GM12878 (cell line): ENCODE data around the gene SMIM44. TPM values are rescaled to one million over a fixed set of nuclear protein-coding genes. Genes with fewer than 3 reads are reported as not detected.

ENCODE experiments used
- ATAC-seq: fragments of 200-7000 bp; cut with Tn5 transposase; 3 replicates; pipeline ENCODE4 v1.9.1; 2020; ENCODE audit warnings: mild to moderate bottlenecking, moderate library complexity
- BruUV-seq: library from RNA; stranded (reverse); fragments of 400-500 nt; replicated peaks from 2 replicates; lab custom pipeline; 2021; lab: Mats Ljungman, UMichigan
- CTCF ChIA-PET: fragments of 300-600 bp; sonication (Branson Sonifier 250); formaldehyde crosslinking; extraction: SDS; loops from one replicate; lab custom pipeline; 2021; ENCODE audit warnings: inconsistent platforms; lab: Yijun Ruan, JAX
- POLR2A ChIA-PET: fragments of 350-600 bp; formaldehyde crosslinking; extraction: SDS; loops from one replicate; lab custom pipeline; 2021; ENCODE audit warnings: inconsistent platforms; lab: Charles Lee
- RAD21 ChIA-PET: fragments of 300-600 bp; sonication (Branson Sonifier 250); formaldehyde crosslinking; loops from one replicate; lab custom pipeline; 2023; ENCODE audit warnings: antibody characterized with exemption; ENCODE audit not compliant: unreplicated experiment; lab: Charles Lee
- SMC1A ChIA-PET: fragments of 300-600 bp; sonication (Branson Sonifier 250); formaldehyde crosslinking; loops from one replicate; lab custom pipeline; 2023; ENCODE audit not compliant: unreplicated experiment, uncharacterized antibody; lab: Charles Lee
- DNase-seq: peaks from one replicate; pipeline ENCODE4 v3.0.0-alpha.2; 2011; ENCODE audit warnings: low read depth, low spot score
- FAIRE-seq: peaks from 3 replicates; lab custom pipeline; 2011; peaks lifted over from hg19 to GRCh38; lab: Jason Lieb, UNC
- H2AFZ ChIP-seq: 2 replicates; pipeline ENCODE4 v1.6.0; 2011; ENCODE audit warnings: low read depth, low read length, control low read depth; ENCODE audit not compliant: control insufficient read depth
- H3K27ac ChIP-seq: 2 replicates; pipeline ENCODE4 v1.5.1; 2011; ENCODE audit warnings: control low read depth; ENCODE audit not compliant: control insufficient read depth, insufficient read depth
- H3K27me3 ChIP-seq, 2 experiments: replicated peaks in 1 of 2; 2 replicates each; pipeline versions ENCODE4 v1.6.0 to v1.6.1; 2011; ENCODE audit warnings: low read length in 1 of 2; ENCODE audit not compliant: control insufficient read depth in 2 of 2, insufficient read depth in 2 of 2
- H3K36me3 ChIP-seq, 2 experiments: 2 replicates each; pipeline ENCODE4 v1.5.1; 2011; ENCODE audit warnings: low read length in 1 of 2; ENCODE audit not compliant: control insufficient read depth in 2 of 2, insufficient read depth in 2 of 2
- H3K4me1 ChIP-seq: 2 replicates; pipeline ENCODE4 v1.6.1; 2011; ENCODE audit warnings: mild to moderate bottlenecking, low read length, moderate library complexity, mixed read lengths; ENCODE audit not compliant: control insufficient read depth, insufficient read depth
- H3K4me2 ChIP-seq: 2 replicates; pipeline ENCODE4 v1.6.0; 2011; ENCODE audit warnings: control low read depth; ENCODE audit not compliant: control insufficient read depth, insufficient read depth
- H3K4me3 ChIP-seq: fragments of 200-600 bp; sonication (generic); 2 replicates; pipeline ENCODE4 v1.5.1; 2016
- H3K79me2 ChIP-seq: 2 replicates; pipeline ENCODE4 v1.6.0; 2011; ENCODE audit warnings: low read length; ENCODE audit not compliant: control insufficient read depth, insufficient read depth
- H3K9ac ChIP-seq: 2 replicates; pipeline ENCODE4 v1.8.0; 2011; ENCODE audit warnings: low read length, control low read depth, mixed read lengths; ENCODE audit not compliant: control insufficient read depth, insufficient read depth
- H3K9me3 ChIP-seq: replicated peaks from 3 replicates; pipeline ENCODE4 v1.5.1; 2011; ENCODE audit warnings: mild to moderate bottlenecking, low read length; ENCODE audit not compliant: control insufficient read depth, insufficient read depth
- H4K20me1 ChIP-seq: 2 replicates; pipeline ENCODE4 v1.6.0; 2011; ENCODE audit not compliant: control insufficient read depth, insufficient read depth
- BCL3 ChIP-seq: IDR thresholded peaks from 2 replicates; pipeline ENCODE4 v1.6.1; 2011; ENCODE audit warnings: borderline replicate concordance, low read depth, mild to moderate bottlenecking, moderate library complexity, low read length; ENCODE audit not compliant: insufficient read depth, poor library complexity, severe bottlenecking
- EED ChIP-seq: sonication (generic); IDR thresholded peaks from 2 replicates; pipeline ENCODE4 v1.6.1; 2016; ENCODE audit warnings: antibody characterized with exemption, low read depth
- EZH2 ChIP-seq: IDR thresholded peaks from 2 replicates; pipeline ENCODE4 v1.6.1; 2012; ENCODE audit warnings: low read depth, mild to moderate bottlenecking, control low read depth, inconsistent platforms, low read length, borderline replicate concordance; ENCODE audit not compliant: control insufficient read depth
- IRF4 ChIP-seq: IDR thresholded peaks from 2 replicates; pipeline ENCODE4 v1.6.1; 2011; ENCODE audit warnings: low read depth, low read length
- JUNB ChIP-seq: IDR thresholded peaks from 2 replicates; pipeline ENCODE4 v1.6.1; 2016; ENCODE audit warnings: antibody characterized with exemption, mild to moderate bottlenecking
- JUND ChIP-seq: IDR thresholded peaks from 2 replicates; pipeline ENCODE4 v1.6.1; 2012; ENCODE audit warnings: low read depth, mild to moderate bottlenecking, low read length, improper control_type of control experiment, moderate library complexity
- NFYA ChIP-seq: IDR thresholded peaks from 2 replicates; pipeline ENCODE4 v1.6.1; 2011; ENCODE audit warnings: low read depth, mild to moderate bottlenecking, low read length, improper control_type of control experiment, borderline replicate concordance
- POLR2A ChIP-seq: IDR thresholded peaks from 2 replicates; pipeline ENCODE4 v1.6.1; 2011; ENCODE audit warnings: low read depth, mild to moderate bottlenecking, low read length
- POLR2AphosphoS2 ChIP-seq: IDR thresholded peaks from 2 replicates; pipeline ENCODE4 v1.6.1; 2011; ENCODE audit warnings: low read depth, mild to moderate bottlenecking, low read length, improper control_type of control experiment, moderate library complexity
- ZNF24 ChIP-seq: fragments of 450-650 bp; IDR thresholded peaks from 2 replicates; pipeline ENCODE4 v1.6.1; 2017; ENCODE audit warnings: antibody characterized with exemption, mild to moderate bottlenecking
- WGBS: methylation state at CpG from one replicate; pipeline ENCODE4 v1.1.6; 2016; ENCODE audit warnings: low lambda C conversion rate; ENCODE audit not compliant: insufficient replicate concordance, insufficient coverage; ENCODE audit errors: missing lambda C conversion rate; 5-methylcytosine and 5-hydroxymethylcytosine counted together
- in situ Hi-C: fragments of 300-500 bp; cut with MboI; formaldehyde crosslinking; loops from 9 replicates; pipeline ENCODE4 v1.14.3; 2018; ENCODE audit warnings: mixed read lengths
- intact Hi-C: fragments of 100-400 bp; cut with micrococcal nuclease; formaldehyde crosslinking; loops from one replicate; pipeline ENCODE4 v1.14.2; 2022; ENCODE audit not compliant: unreplicated experiment
- polyA plus RNA-seq, 11 experiments: library from polyadenylated mRNA; depleted of rRNA in 4 of 11; unstranded in 6 of 11; stranded (reverse) in 5 of 11; fragments of >200 nt; fragmentation: Nextera tagmentation in 4 of 11; fragmentation: Illumina TruSeq in 1 of 11; extraction: Ambion mirVana in 4 of 11; extraction: Trizol in 1 of 11; gene quantifications; 1 replicate in 1 of 11; 2 replicates in 10 of 11; pipeline versions ENCODE4 v1.2.1 to v1.2.3, GENCODE V29; 2011 to 2016; ENCODE audit warnings: inconsistent platforms in 2 of 11, missing spikeins in 2 of 11, low read depth in 1 of 11
- total RNA-seq, 4 experiments: library from RNA; depleted of rRNA in 3 of 4; stranded (reverse); fragments of >200 nt in 3 of 4; fragmentation: Illumina TruSeq in 1 of 4; extraction: Trizol in 1 of 4; gene quantifications; 2 replicates each; pipeline versions ENCODE4 v1.2.1 to v1.2.3, GENCODE V29; 2013 to 2021

SMIM44 gene
- total and polyA plus RNA-seq, 10 of the 15 experiments (the other 5 are each of a cell fraction or from before 2014, with no cell fraction given): not detected

GRCh38 chr19:3533033-3533432 lies 49.8 kb upstream of the SMIM44 start:
- H3K36me3 ChIP-seq: peaks cover 9 to 29% of the 10 kb centered on the region in 2 experiments

DNA sequence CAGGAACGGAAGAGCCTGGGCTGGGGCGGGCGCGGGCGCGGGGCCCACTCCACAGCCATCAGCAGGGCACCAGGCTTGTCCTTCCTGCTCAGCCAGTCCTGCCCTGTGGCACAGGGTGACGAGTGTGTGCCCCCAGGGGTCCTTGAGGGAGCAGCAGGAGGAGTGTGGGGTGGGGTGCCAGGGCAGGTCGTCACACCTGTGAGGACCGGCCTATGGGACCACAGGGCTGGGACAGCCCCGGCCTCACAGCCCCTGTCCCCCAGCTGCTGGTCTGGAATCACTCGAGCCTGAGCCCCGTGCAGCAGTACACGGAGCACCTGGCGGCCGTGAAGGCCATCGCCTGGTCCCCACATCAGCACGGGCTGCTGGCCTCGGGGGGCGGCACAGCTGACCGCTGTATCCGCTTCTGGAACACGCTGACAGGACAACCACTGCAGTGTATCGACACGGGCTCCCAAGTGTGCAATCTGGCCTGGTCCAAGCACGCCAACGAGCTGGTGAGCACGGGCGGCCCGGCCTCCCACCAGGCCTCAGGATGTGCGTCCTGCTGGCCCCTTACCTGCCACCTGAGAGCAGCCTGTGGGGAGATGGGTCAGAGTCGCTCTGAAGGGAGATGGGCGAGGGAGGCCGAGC lies 49.0 kb upstream of the SMIM44 start:
- RAD21 ChIA-PET: no interaction called here
- SMC1A ChIA-PET: no interaction called here
- in situ Hi-C loops: no loop called here
- CTCF ChIA-PET: no interaction called here
- WGBS: 97% methylated on average over 33 of the region's 33 CpGs
- intact Hi-C loops: no loop called here
- H3K4me2 ChIP-seq: no peak overlapping the region
- no peaks in the 10 kb centered on the region for H4K20me1 ChIP-seq
- DNase-seq (no peak), ATAC-seq (no peak)
- no TSS peak for BruUV-seq
- H3K79me2 ChIP-seq: no peaks in the 10 kb centered on the region
- H3K4me1 ChIP-seq: no peaks in the 10 kb centered on the region
- H3K9ac ChIP-seq: no peak overlapping the region
- H3K27ac ChIP-seq: no peak overlapping the region
- H2AFZ ChIP-seq: no peak overlapping the region
- H3K27me3 ChIP-seq: no peaks in the 10 kb centered on the region
- POLR2A ChIA-PET: no interaction called here
- peaks cover 9 to 34% of the 10 kb centered on the region in 2 experiments for H3K36me3 ChIP-seq
- H3K9me3 ChIP-seq: no peaks in the 10 kb centered on the region
- no peak overlapping the region for H3K4me3 ChIP-seq
- no peak for TF ChIP-seq ZNF24
- no peak for TF ChIP-seq IRF4
- TF ChIP-seq BCL3: peak; percentile 32
- TF ChIP-seq POLR2A: peak; percentile 18; the same call in 1 of the 2 replicates
- TF ChIP-seq, all 136 proteins: peak for 2
- FAIRE-seq: no peak

More at GRCh38 chr19:3533033-3533432, 49.8 kb upstream of the SMIM44 start:
- ChIA-PET CTCF (no interaction called here), SMC1A (no interaction called here), POLR2A (no interaction called here), RAD21 (no interaction called here)
- Histone ChIP-seq H3K4me2 (no peak overlapping the region), H3K4me1 (no peaks in the 10 kb centered on the region), H3K9me3 (no peaks in the 10 kb centered on the region), H3K27ac (no peak overlapping the region), H3K79me2 (no peaks in the 10 kb centered on the region), H2AFZ (no peak overlapping the region), H3K27me3 (no peaks in the 10 kb centered on the region), H3K9ac (no peak overlapping the region), H3K4me3 (no peak overlapping the region), H4K20me1 (no peaks in the 10 kb centered on the region)
- intact Hi-C loops (no loop called here), in situ Hi-C loops (no loop called here)
- ATAC-seq: no peak
- no peak for FAIRE-seq
- no TSS peak for BruUV-seq
- TF ChIP-seq JUNB: no peak
- TF ChIP-seq ZNF24: no peak
- TF ChIP-seq POLR2AphosphoS2: no peak
- TF ChIP-seq NFYA: no peak
- no peak for TF ChIP-seq EZH2
- TF ChIP-seq EED: no peak
- no peak for TF ChIP-seq JUND
- WGBS: 90% methylated on average over 17 of the region's 17 CpGs
- no peak for DNase-seq
